Neural cell (in vitro differentiated cells): ENCODE measurements around the gene TGFBR2. TPM values are rescaled to one million over a fixed set of nuclear protein-coding genes. Genes with fewer than 3 reads are reported as not detected.

Experiments
- H2AFZ ChIP-seq: fragments of 200-600, 300-800 bp; sonication (generic), shearing (Covaris generic); 2 replicates; pipeline ENCODE4 v1.6.0; 2014; ENCODE audit warnings: low read depth, mild to moderate bottlenecking, antibody characterized with exemption, low read length, moderate library complexity
- H3F3A ChIP-seq: fragments of 200-600 bp; shearing (Covaris generic); 2 replicates; pipeline ENCODE4 v1.6.1; 2016; ENCODE audit warnings: mild to moderate bottlenecking, moderate library complexity, mixed read lengths, antibody characterized with exemption, low read length; ENCODE audit not compliant: insufficient read depth, poor library complexity, severe bottlenecking
- H3K27ac ChIP-seq: fragments of 200-600, 300-800 bp; sonication (generic), shearing (Covaris generic); 2 replicates; pipeline ENCODE4 v1.5.1; 2014; ENCODE audit warnings: mild to moderate bottlenecking, low read length, moderate library complexity
- H3K27me3 ChIP-seq: fragments of 300-800, 200-600 bp; sonication (generic), shearing (Covaris generic); 2 replicates; pipeline ENCODE4 v1.6.0; 2014; ENCODE audit warnings: mild to moderate bottlenecking, low read depth, low read length, moderate library complexity; ENCODE audit not compliant: insufficient read depth
- H3K36me3 ChIP-seq: fragments of 300-800, 200-600 bp; sonication (generic), shearing (Covaris generic); 2 replicates; pipeline ENCODE4 v1.5.1; 2014; ENCODE audit warnings: mild to moderate bottlenecking, antibody characterized with exemption, low read length, moderate library complexity; ENCODE audit not compliant: insufficient read depth
- H3K4me2 ChIP-seq: fragments of 300-800, 200-600 bp; sonication (generic), shearing (Covaris generic); 2 replicates; pipeline ENCODE4 v1.6.0; 2014; ENCODE audit warnings: mild to moderate bottlenecking, low read length
- H3K4me3 ChIP-seq: fragments of 300-800, 200-600 bp; sonication (generic), shearing (Covaris generic); 2 replicates; pipeline ENCODE4 v1.5.1; 2014; ENCODE audit warnings: mild to moderate bottlenecking, low read length, moderate library complexity
- H3K79me2 ChIP-seq: fragments of 200-600 bp; shearing (Covaris generic); replicated peaks from 2 replicates; pipeline ENCODE4 v1.6.0; 2014; ENCODE audit warnings: mild to moderate bottlenecking, low read length, moderate library complexity; ENCODE audit not compliant: insufficient read depth
- H3K9ac ChIP-seq: fragments of 300-800, 200-600 bp; sonication (generic), shearing (Covaris generic); 2 replicates; pipeline ENCODE4 v1.6.1; 2016; ENCODE audit warnings: mild to moderate bottlenecking, low read length, mixed read lengths
- H3K9me2 ChIP-seq: fragments of 200-600 bp; shearing (Covaris generic); 2 replicates; pipeline ENCODE4 v1.6.1; 2016; ENCODE audit warnings: mild to moderate bottlenecking, low read length, mixed read lengths; ENCODE audit not compliant: insufficient read depth
- H3K9me3 ChIP-seq: fragments of 200-600, 300-800 bp; sonication (generic), shearing (Covaris generic); 2 replicates; pipeline ENCODE4 v1.6.1; 2016; ENCODE audit warnings: mild to moderate bottlenecking, mixed run types, low read length, moderate library complexity, mixed read lengths
- H4K20me1 ChIP-seq: fragments of 200-600 bp; shearing (Covaris generic); 2 replicates; pipeline ENCODE4 v1.6.1; 2016; ENCODE audit warnings: mild to moderate bottlenecking, mixed run types; ENCODE audit not compliant: insufficient read depth
- EP300 ChIP-seq: fragments of 450-650 bp; conservative IDR thresholded peaks from 2 replicates; pipeline ENCODE4 v1.6.1; 2014; ENCODE audit warnings: antibody characterized with exemption, mild to moderate bottlenecking, moderate library complexity; ENCODE audit not compliant: poor library complexity, severe bottlenecking
- EZH2 ChIP-seq: fragments of 200-600, 300-800 bp; shearing (Covaris generic), sonication (generic); IDR thresholded peaks from 2 replicates; pipeline ENCODE4 v1.6.1; 2014; ENCODE audit warnings: antibody characterized with exemption, low read length, borderline replicate concordance, mild to moderate bottlenecking; ENCODE audit not compliant: insufficient read depth, poor library complexity, severe bottlenecking
- MXI1 ChIP-seq: fragments of 450-650 bp; conservative IDR thresholded peaks from 2 replicates; pipeline ENCODE4 v1.6.1; 2014; ENCODE audit warnings: antibody characterized with exemption, mild to moderate bottlenecking; ENCODE audit not compliant: poor library complexity, severe bottlenecking
- POLR2AphosphoS5 ChIP-seq: IDR thresholded peaks from 2 replicates; pipeline ENCODE4 v1.6.1; 2012
- RAD21 ChIP-seq: fragments of 450-650 bp; conservative IDR thresholded peaks from 2 replicates; pipeline ENCODE4 v1.6.1; 2014; ENCODE audit warnings: antibody characterized with exemption, mild to moderate bottlenecking, moderate library complexity
- SMC3 ChIP-seq: fragments of 450-650 bp; conservative IDR thresholded peaks from 2 replicates; pipeline ENCODE4 v1.6.1; 2014; ENCODE audit warnings: antibody characterized with exemption, mild to moderate bottlenecking, moderate library complexity; ENCODE audit not compliant: poor library complexity
- TAF1 ChIP-seq: IDR thresholded peaks from 2 replicates; pipeline ENCODE4 v1.6.1; 2012; ENCODE audit warnings: low read depth
- polyA plus RNA-seq: library from polyadenylated mRNA; depleted of rRNA; stranded (reverse); fragments of >200 nt; gene quantifications from 2 replicates; pipeline ENCODE4 v1.2.3, GENCODE V29; 2014
- TF ChIP-seq, protein P1 (sequence below): fragments of 450-650 bp; IDR thresholded peaks from 2 replicates; pipeline ENCODE4 v1.5.1; 2014; ENCODE audit warnings: antibody characterized with exemption, mild to moderate bottlenecking, moderate library complexity; ENCODE audit not compliant: poor library complexity, severe bottlenecking
- TF ChIP-seq, protein P2 (sequence below): IDR thresholded peaks from 2 replicates; pipeline ENCODE4 v1.6.1; 2012; ENCODE audit warnings: borderline replicate concordance

The TGFBR2 gene
- polyA plus RNA-seq, 1 donor from 2014 or later, result not detected

DNA sequence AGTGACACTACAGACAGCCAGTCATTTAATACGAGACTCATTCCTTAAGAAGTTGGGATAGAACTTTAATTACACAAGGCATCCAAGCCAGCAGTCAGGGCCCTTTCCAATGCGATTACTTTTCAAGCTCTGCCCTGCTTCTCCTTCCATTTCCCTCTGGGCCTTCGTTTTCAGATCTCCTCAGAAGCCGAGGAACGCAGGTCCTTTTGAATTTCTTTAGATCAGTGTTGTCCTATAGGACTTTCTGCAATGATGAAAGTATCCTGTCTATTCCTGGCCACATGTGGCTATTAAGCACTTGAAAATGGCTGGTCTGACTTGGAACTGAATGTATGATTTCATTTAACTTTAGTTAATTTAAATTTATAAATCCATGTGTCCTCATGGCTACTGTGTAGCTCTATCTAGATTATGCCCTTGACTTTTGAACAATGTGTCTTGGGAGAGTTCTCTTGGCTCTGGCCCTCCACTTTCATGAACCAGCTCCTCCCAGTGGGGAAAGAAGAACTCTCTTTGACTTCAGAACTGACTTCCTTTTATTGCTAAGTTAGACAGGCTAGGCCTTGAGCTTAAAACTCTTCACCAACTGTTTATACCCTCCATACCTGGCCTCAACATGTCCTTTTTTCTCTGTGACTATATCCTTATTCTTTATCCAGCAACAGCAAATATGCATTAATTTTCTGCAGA is 22.6 kb downstream of the TGFBR2 start:
- H3K4me2 ChIP-seq, result no peak overlapping the region
- no peaks in the 10 kb centered on the region for H3K36me3 ChIP-seq
- TF ChIP-seq RAD21 (no peak), SMC3 (no peak), MXI1 (no peak), TAF1 (no peak), EP300 (no peak), POLR2AphosphoS5 (no peak)
- TF ChIP-seq, protein P1, sequence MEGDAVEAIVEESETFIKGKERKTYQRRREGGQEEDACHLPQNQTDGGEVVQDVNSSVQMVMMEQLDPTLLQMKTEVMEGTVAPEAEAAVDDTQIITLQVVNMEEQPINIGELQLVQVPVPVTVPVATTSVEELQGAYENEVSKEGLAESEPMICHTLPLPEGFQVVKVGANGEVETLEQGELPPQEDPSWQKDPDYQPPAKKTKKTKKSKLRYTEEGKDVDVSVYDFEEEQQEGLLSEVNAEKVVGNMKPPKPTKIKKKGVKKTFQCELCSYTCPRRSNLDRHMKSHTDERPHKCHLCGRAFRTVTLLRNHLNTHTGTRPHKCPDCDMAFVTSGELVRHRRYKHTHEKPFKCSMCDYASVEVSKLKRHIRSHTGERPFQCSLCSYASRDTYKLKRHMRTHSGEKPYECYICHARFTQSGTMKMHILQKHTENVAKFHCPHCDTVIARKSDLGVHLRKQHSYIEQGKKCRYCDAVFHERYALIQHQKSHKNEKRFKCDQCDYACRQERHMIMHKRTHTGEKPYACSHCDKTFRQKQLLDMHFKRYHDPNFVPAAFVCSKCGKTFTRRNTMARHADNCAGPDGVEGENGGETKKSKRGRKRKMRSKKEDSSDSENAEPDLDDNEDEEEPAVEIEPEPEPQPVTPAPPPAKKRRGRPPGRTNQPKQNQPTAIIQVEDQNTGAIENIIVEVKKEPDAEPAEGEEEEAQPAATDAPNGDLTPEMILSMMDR, result no peak
- TF ChIP-seq, protein P2, sequence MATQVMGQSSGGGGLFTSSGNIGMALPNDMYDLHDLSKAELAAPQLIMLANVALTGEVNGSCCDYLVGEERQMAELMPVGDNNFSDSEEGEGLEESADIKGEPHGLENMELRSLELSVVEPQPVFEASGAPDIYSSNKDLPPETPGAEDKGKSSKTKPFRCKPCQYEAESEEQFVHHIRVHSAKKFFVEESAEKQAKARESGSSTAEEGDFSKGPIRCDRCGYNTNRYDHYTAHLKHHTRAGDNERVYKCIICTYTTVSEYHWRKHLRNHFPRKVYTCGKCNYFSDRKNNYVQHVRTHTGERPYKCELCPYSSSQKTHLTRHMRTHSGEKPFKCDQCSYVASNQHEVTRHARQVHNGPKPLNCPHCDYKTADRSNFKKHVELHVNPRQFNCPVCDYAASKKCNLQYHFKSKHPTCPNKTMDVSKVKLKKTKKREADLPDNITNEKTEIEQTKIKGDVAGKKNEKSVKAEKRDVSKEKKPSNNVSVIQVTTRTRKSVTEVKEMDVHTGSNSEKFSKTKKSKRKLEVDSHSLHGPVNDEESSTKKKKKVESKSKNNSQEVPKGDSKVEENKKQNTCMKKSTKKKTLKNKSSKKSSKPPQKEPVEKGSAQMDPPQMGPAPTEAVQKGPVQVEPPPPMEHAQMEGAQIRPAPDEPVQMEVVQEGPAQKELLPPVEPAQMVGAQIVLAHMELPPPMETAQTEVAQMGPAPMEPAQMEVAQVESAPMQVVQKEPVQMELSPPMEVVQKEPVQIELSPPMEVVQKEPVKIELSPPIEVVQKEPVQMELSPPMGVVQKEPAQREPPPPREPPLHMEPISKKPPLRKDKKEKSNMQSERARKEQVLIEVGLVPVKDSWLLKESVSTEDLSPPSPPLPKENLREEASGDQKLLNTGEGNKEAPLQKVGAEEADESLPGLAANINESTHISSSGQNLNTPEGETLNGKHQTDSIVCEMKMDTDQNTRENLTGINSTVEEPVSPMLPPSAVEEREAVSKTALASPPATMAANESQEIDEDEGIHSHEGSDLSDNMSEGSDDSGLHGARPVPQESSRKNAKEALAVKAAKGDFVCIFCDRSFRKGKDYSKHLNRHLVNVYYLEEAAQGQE, result no peak
- H4K20me1 ChIP-seq, result no peaks in the 10 kb centered on the region
- H2AFZ ChIP-seq, result no peak overlapping the region
- no peaks in the 10 kb centered on the region for H3K27me3 ChIP-seq
- H3K79me2 ChIP-seq, result no peaks in the 10 kb centered on the region
- H3K4me3 ChIP-seq, result no peak overlapping the region
- H3K9ac ChIP-seq, result no peak overlapping the region
- H3F3A ChIP-seq, result no peaks in the 10 kb centered on the region
- no peaks in the 10 kb centered on the region for H3K9me2 ChIP-seq
- no peak overlapping the region for H3K27ac ChIP-seq
- H3K9me3 ChIP-seq, result no peaks in the 10 kb centered on the region

DNA sequence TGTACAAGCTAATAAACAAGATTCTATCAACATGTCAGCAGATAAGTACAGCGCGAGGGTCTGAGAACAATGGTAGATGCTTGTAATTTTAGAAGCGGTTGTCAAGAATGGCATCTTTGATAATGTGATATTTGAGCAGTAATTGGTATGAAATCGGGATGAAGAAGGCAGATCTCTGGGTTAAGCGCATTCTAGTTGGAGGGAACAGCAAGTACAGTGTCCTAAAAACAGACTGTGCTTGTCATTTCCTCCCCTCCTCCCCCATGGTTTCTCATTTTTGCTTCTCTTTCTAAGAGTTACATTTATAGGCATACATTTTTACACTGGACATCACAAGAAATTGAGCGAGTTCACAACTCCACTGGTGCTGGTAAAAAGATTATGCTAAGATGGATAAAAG is 23.3 kb downstream of the TGFBR2 start:
- H3K4me3 ChIP-seq, result no peak overlapping the region
- no peaks in the 10 kb centered on the region for H3K79me2 ChIP-seq
- H2AFZ ChIP-seq, result no peak overlapping the region
- H3K9me2 ChIP-seq, result no peaks in the 10 kb centered on the region
- no peaks in the 10 kb centered on the region for H3F3A ChIP-seq
- no peak overlapping the region for H3K4me2 ChIP-seq
- TF ChIP-seq, protein P1, result no peak
- TF ChIP-seq RAD21 (no peak), MXI1 (no peak), EZH2 (no peak), SMC3 (no peak)
- TF ChIP-seq, protein P2, result no peak
- no peaks in the 10 kb centered on the region for H3K36me3 ChIP-seq
- no peaks in the 10 kb centered on the region for H3K27me3 ChIP-seq
- no peaks in the 10 kb centered on the region for H3K9me3 ChIP-seq
- H4K20me1 ChIP-seq, result no peaks in the 10 kb centered on the region
- no peak overlapping the region for H3K9ac ChIP-seq
- no peak overlapping the region for H3K27ac ChIP-seq
